Endothelial cell of umbilical vein (primary cell): ENCODE results near the gene GPR158. TPM values are rescaled to one million over a fixed set of nuclear protein-coding genes. Genes with fewer than 3 reads are reported as not detected.

Experiments
- BruUV-seq: library from RNA; stranded (reverse); fragments of 400-500 nt; replicated peaks from 2 replicates; lab custom pipeline; 2021; lab: Mats Ljungman, UMichigan
- CTCF ChIA-PET: fragments of 300-600, 350-600 bp; sonication (Branson Sonifier 250); formaldehyde crosslinking; loops from one replicate; lab custom pipeline; 2021; ENCODE audit warnings: antibody characterized with exemption, inconsistent platforms; lab: Charles Lee
- POLR2A ChIA-PET: fragments of 300-600, 350-600 bp; sonication (Branson Sonifier 250); formaldehyde crosslinking; loops from one replicate; lab custom pipeline; 2021; ENCODE audit warnings: antibody characterized with exemption, inconsistent platforms; lab: Charles Lee
- DNase-seq: peaks from one replicate; pipeline ENCODE4 v3.0.0-alpha.2; 2011; ENCODE audit warnings: low read depth, low spot score
- FAIRE-seq: peaks from 2 replicates; lab custom pipeline; 2011; peaks lifted over from hg19 to GRCh38; lab: Jason Lieb, UNC
- H2AFZ ChIP-seq: 2 replicates; pipeline ENCODE4 v1.6.0; 2012; ENCODE audit warnings: low read depth, low read length, control low read depth, inconsistent platforms
- H3K27ac ChIP-seq: 2 replicates; pipeline ENCODE4 v1.5.1; 2011; ENCODE audit warnings: low read depth, mild to moderate bottlenecking, control low read depth, low read length, moderate library complexity; ENCODE audit not compliant: insufficient read depth
- H3K27me3 ChIP-seq, 2 experiments: 2 replicates each; pipeline versions ENCODE4 v1.6.0 to v1.6.1; 2011; ENCODE audit warnings: low read length in 2 of 2, mixed read lengths in 1 of 2; ENCODE audit not compliant: control insufficient read depth in 2 of 2, insufficient read depth in 2 of 2
- H3K36me3 ChIP-seq, 2 experiments: 2 replicates in 1 of 2; 3 replicates in 1 of 2; pipeline ENCODE4 v1.5.1; 2011; ENCODE audit warnings: low read length in 2 of 2, mild to moderate bottlenecking in 1 of 2, moderate library complexity in 1 of 2; ENCODE audit not compliant: control insufficient read depth in 2 of 2, insufficient read depth in 2 of 2; ENCODE audit errors: extremely low read depth in 1 of 2
- H3K4me1 ChIP-seq: 3 replicates; pipeline ENCODE4 v1.5.1; 2011; ENCODE audit warnings: mild to moderate bottlenecking, low read length; ENCODE audit not compliant: control insufficient read depth, insufficient read depth; ENCODE audit errors: extremely low read depth
- H3K4me2 ChIP-seq: 2 replicates; pipeline ENCODE4 v1.6.1; 2011; ENCODE audit warnings: low read length, control low read depth, mixed read lengths; ENCODE audit not compliant: insufficient read depth
- H3K4me3 ChIP-seq, 3 experiments: fragments of 200-600 bp in 1 of 3; sonication (generic), shearing (Covaris generic) in 1 of 3; replicated peaks in 1 of 3; 2 replicates each; pipeline ENCODE4 v1.5.1; 2011 to 2016; ENCODE audit warnings: control low read depth in 3 of 3, low read length in 3 of 3, mild to moderate bottlenecking in 2 of 3, inconsistent platforms in 1 of 3, low read depth in 1 of 3, moderate library complexity in 1 of 3; ENCODE audit not compliant: insufficient read depth in 1 of 3
- H3K79me2 ChIP-seq: 2 replicates; pipeline ENCODE4 v1.6.0; 2012; ENCODE audit warnings: low read length, inconsistent platforms; ENCODE audit not compliant: control insufficient read depth, insufficient read depth
- H3K9ac ChIP-seq: replicated peaks from 2 replicates; pipeline ENCODE3; 2011; ENCODE audit warnings: low read length, control low read depth; ENCODE audit not compliant: insufficient read depth; ENCODE audit errors: extremely low read depth
- H3K9me1 ChIP-seq: replicated peaks from 3 replicates; pipeline ENCODE4 v1.6.0; 2011; ENCODE audit warnings: mild to moderate bottlenecking, low read length; ENCODE audit not compliant: control insufficient read depth, insufficient read depth; ENCODE audit errors: extremely low read depth
- H3K9me3 ChIP-seq: replicated peaks from 2 replicates; pipeline ENCODE4 v1.5.1; 2012; ENCODE audit warnings: low read length, inconsistent platforms; ENCODE audit not compliant: control insufficient read depth, insufficient read depth
- H4K20me1 ChIP-seq: replicated peaks from 2 replicates; pipeline ENCODE3; 2011; ENCODE audit warnings: mild to moderate bottlenecking, low read length; ENCODE audit not compliant: control insufficient read depth, insufficient read depth; ENCODE audit errors: extremely low read depth
- EZH2 ChIP-seq: IDR thresholded peaks from 2 replicates; pipeline ENCODE4 v1.6.1; 2012; ENCODE audit warnings: borderline replicate concordance, low read depth, mild to moderate bottlenecking, moderate library complexity, low read length, inconsistent platforms; ENCODE audit not compliant: severe bottlenecking
- GATA2 ChIP-seq: IDR thresholded peaks from 2 replicates; pipeline ENCODE4 v1.7.0; 2011; ENCODE audit warnings: low read depth, mild to moderate bottlenecking, moderate library complexity, mixed read lengths, low read length; ENCODE audit not compliant: insufficient read length, insufficient read depth
- dilution Hi-C: fragments of 300-500 bp; cut with MboI; formaldehyde crosslinking; loops from one replicate; pipeline ENCODE4 v1.15.0; 2019; ENCODE audit warnings: low sequenced_read_pairs; ENCODE audit not compliant: extremely low pct_ligation_motif_present
- intact Hi-C: fragments of 100-400 bp; cut with micrococcal nuclease; formaldehyde crosslinking; loops from one replicate; pipeline ENCODE4 v1.10.0; 2022
- polyA plus RNA-seq, 4 experiments: library from polyadenylated mRNA; depleted of rRNA in 3 of 4; stranded (reverse) in 3 of 4; unstranded in 1 of 4; fragments of >200 nt; gene quantifications; 2 replicates each; pipeline versions ENCODE4 v1.2.1 to v1.2.3, GENCODE V29; 2011 to 2012; ENCODE audit warnings: missing spikeins in 1 of 4
- total RNA-seq: library from RNA; stranded (reverse); gene quantifications from 2 replicates; pipeline ENCODE4 v1.2.3, GENCODE V29; 2021
- TF ChIP-seq, protein P1 (sequence below), 2 donors: IDR thresholded peaks; 1 replicate in 1 of 2; 2 replicates in 1 of 2; pipeline ENCODE4 v1.5.1; 2011; ENCODE audit warnings: low read length in 2 of 2, mild to moderate bottlenecking in 2 of 2, moderate library complexity in 2 of 2, control low read depth in 1 of 2, inconsistent platforms in 1 of 2, low read depth in 1 of 2; ENCODE audit not compliant: insufficient read depth in 1 of 2; ENCODE audit errors: extremely low read depth in 1 of 2
- TF ChIP-seq, protein P2 (sequence below): IDR thresholded peaks from 2 replicates; pipeline ENCODE4 v1.6.1; 2011; ENCODE audit not compliant: insufficient read depth, insufficient read length

Gene GPR158
- total and polyA plus RNA-seq, 2 donors (not counting 3 experiments of a cell fraction or from before 2014, with no cell fraction given), result not detected

DNA sequence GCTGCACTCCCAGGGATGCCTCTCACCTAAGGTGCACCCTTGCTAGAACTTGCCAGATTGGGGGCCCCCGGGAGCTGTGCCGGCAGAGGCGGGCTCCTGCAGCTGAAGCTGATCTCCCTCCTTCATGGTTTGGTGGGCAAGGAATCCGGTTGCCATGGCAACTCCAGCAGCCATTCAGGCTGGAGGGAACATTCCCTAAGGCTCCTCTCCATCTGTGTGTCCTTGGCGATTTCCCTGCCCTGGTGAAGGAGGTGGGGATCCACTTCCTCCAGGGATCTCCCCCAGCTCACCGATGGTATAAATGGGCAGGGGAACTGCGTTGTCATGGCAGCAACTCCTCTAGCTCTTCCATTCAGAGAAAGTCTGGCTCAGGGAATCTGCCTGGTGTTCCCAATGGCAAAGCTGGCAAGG lies 49.6 kb upstream of the GPR158 start:
- POLR2A ChIA-PET, result no interaction called here
- Histone ChIP-seq H3K4me1 (no peaks in the 10 kb centered on the region), H3K36me3 (no peaks in the 10 kb centered on the region), H4K20me1 (no peaks in the 10 kb centered on the region), H3K9me1 (no peaks in the 10 kb centered on the region), H3K79me2 (no peaks in the 10 kb centered on the region), H3K27me3 (no peaks in the 10 kb centered on the region), H3K4me2 (no peak overlapping the region), H3K9me3 (no peaks in the 10 kb centered on the region), H3K27ac (no peak overlapping the region), H2AFZ (no peak overlapping the region), H3K9ac (no peak overlapping the region), H3K4me3 (no peak overlapping the region)
- TF ChIP-seq, protein P1, sequence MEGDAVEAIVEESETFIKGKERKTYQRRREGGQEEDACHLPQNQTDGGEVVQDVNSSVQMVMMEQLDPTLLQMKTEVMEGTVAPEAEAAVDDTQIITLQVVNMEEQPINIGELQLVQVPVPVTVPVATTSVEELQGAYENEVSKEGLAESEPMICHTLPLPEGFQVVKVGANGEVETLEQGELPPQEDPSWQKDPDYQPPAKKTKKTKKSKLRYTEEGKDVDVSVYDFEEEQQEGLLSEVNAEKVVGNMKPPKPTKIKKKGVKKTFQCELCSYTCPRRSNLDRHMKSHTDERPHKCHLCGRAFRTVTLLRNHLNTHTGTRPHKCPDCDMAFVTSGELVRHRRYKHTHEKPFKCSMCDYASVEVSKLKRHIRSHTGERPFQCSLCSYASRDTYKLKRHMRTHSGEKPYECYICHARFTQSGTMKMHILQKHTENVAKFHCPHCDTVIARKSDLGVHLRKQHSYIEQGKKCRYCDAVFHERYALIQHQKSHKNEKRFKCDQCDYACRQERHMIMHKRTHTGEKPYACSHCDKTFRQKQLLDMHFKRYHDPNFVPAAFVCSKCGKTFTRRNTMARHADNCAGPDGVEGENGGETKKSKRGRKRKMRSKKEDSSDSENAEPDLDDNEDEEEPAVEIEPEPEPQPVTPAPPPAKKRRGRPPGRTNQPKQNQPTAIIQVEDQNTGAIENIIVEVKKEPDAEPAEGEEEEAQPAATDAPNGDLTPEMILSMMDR (IDR thresholded peaks at IDR 0.05; ENCODE audit: extremely low read depth in 1 of 2, insufficient read depth in 1 of 2, low read depth in 1 of 2, low read length in 2 of 2), result no peak
- TF ChIP-seq EZH2, result no peak
- TF ChIP-seq, protein P2, sequence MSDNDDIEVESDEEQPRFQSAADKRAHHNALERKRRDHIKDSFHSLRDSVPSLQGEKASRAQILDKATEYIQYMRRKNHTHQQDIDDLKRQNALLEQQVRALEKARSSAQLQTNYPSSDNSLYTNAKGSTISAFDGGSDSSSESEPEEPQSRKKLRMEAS, result no peak
- CTCF ChIA-PET, result interaction anchor here (1.0 to 1.1 kb wide), 2 partner anchors 12 to 13 kb away, joined by 3 read pairs; no protein-coding TSS in a partner anchor
- intact Hi-C loops (no loop called here), dilution Hi-C loops (no loop called here)
- BruUV-seq, result no TSS peak
- DNase-seq (no peak), FAIRE-seq (no peak)

DNA sequence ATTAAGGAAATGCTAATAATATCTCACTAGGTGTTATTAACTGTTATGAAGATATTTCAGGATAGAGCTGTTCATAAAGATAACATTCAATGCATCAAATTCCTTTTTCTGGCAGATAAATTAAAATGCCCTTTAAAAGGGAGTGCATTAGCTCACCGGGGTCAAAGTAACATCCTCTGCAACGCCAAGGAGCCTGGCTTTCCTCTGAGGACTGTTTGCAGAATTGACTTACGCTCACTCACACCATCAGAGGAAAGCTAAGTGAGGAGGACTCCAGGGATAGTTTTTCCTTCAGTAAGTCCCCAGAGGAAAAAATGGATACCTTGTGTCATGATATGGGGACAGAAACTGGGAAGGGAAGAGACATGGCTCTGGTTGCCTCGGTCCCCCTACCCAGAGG lies 45.2 kb upstream of the GPR158 start:
- TF ChIP-seq, protein P2, result no peak
- no peak for TF ChIP-seq GATA2
- BruUV-seq, result no TSS peak
- Histone ChIP-seq H3K9ac (no peak overlapping the region), H3K27ac (no peak overlapping the region), H2AFZ (no peak overlapping the region), H3K9me3 (no peaks in the 10 kb centered on the region), H4K20me1 (no peaks in the 10 kb centered on the region), H3K36me3 (no peaks in the 10 kb centered on the region), H3K9me1 (no peaks in the 10 kb centered on the region), H3K4me3 (no peak overlapping the region), H3K4me1 (no peaks in the 10 kb centered on the region), H3K27me3 (no peaks in the 10 kb centered on the region), H3K79me2 (no peaks in the 10 kb centered on the region), H3K4me2 (no peak overlapping the region)
- dilution Hi-C loops, result no loop called here
- intact Hi-C loops, result no loop called here
- ChIA-PET POLR2A (no interaction called here), CTCF (interaction anchor here (0.7 kb wide), 1 partner anchor 16 kb away, joined by 3 read pairs; no protein-coding TSS in a partner anchor)
- DNase-seq (no peak), FAIRE-seq (no peak)
